Fibroblast of skin of right biceps (primary cell): ENCODE measurements around the gene AMOTL1.
"Not testable (repeated sequence)": the region's sequence is repeated elsewhere in the genome, so short reads cannot be mapped to it uniquely, and the experiment has no call there.

Experiments
- DNase-seq: peaks from one replicate; pipeline ENCODE4 v3.0.0-alpha.2; 2013

Gene AMOTL1

DNA sequence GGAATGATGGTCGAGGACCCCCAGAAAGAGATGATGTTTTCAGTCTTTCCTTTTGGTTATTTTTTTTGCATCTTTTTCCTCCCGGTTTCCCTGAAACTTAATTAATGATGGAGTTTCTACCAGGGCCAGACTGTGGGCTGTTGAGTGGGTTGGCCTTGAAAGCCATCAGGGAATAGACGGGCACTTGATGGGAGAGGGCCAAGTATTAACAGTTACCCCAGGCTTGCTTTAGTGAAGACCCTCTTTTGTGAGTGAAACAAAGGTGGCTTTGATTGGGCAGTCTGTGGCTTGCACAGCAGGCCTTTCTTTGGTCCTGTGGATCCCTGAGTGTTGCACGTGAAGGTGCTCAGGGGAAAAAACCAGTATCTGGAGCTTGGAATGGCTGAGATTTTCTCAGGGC, 56.9 kb downstream of the AMOTL1 start:
- no peak for DNase-seq

DNA sequence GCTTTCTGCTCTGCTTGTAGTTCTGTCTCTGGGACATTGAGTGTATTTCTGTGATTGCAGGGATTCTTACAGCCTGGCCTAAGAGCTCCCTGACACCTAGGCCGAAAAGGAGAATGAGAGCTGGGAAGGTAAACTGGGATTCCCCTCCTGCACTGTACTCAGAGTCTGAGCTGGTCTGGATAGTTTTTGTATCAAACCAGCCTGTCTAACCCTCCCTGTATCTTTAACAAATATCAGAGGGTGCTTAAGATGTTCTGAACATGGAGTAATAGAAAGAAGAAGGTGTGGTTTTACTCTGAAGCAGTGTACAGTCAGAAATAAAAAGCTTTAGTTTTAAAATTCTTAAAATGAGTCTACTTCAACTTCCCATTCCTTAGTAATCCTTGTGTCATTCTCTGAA, 57.3 kb downstream of the AMOTL1 start:
- no peak for DNase-seq

DNA sequence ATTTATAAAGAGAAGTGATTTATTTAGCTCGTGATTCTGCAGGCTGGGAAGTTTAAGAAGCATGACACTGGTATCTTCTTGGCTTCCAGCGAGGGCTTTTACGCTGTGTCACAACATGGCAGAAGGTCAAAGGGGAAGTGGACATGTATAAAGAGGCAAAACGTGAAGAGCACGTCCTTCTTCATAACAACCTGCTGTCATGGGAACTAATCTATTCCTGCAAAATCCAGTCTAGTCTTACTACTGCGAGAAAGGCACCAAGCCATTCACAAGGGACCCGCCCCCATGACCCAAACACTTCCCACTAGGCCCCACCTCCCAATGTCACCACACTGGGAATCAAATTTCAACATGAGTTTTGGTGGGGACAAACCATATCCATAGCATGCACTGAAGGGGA, 58.3 kb downstream of the AMOTL1 start:
- no peak for DNase-seq

DNA sequence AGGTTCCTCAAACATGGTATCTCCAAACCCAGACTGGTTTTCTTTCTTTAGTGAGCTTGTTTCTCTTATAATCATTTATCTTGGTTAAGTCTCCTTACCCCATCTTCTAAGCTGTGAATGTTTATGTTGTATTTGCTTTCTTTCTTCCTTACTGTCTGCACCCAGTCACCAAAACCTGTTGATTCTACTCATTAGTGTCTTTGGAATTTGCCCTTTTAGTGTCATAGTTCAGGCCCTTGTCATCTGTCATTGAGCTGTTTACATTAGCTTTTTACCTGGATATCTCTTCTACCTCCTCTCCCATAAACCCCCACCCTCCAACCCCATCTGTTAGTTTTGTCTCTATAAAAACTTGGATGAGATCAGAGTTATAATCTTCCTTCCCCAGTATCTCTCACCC, 59.9 kb downstream of the AMOTL1 start:
- no peak for DNase-seq

DNA sequence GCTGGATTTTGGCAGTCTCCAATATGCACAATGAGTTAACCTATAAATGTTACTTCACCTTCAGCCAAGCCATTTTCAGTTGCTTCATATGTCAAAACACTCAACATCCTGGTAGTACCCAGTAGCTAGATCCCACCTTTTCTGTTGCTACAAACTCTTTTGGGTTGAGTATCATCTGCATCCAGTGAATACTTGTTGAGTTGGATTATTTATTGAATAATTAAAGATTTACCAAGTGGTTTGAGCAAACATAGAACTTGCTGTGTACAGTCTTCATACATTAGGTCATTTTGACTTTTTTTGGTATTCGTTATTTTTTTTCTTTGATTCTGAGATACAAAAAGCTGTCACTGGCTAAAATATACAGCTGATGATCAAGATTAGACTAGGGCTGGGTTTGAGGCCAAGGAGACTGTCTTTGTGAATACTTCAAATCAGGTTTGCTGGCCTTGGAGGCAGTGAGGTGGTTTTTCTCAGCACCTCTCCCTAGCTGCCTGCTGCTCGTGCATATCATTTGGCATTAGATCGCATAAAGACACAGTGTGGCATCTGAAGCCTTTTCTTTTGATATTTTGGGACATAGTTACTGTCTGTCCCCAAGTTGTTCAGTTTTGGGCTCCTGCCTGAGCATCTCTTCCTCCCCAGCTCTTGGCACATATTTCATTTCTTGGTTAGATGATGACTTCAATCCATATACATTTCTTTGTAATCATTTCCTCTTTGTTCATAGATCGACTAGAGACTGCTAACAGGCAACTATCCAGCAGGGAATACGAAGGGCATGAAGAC, 62.8 kb downstream of the AMOTL1 start:
- peak; percentile 19 for DNase-seq

DNA sequence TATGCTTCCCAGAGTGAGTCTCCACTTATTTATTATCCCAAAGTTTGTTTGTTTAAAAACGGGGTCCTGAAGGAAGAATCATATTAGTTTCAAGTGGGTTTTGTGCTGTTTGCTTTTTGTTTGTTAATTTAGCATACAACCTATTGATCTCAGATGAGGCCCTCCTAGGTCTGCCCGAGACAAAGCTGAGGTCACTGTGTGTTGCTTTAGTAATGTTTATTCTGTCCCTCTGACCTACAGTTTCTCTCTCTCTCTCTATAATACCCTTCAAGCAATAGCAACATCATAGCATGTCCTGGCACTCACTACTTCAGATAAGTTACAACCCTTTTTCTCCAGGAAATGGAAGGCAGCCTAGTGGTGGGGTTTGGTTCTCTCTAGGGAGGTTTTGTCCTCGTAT, 63.4 kb downstream of the AMOTL1 start:
- DNase-seq, result no peak

DNA sequence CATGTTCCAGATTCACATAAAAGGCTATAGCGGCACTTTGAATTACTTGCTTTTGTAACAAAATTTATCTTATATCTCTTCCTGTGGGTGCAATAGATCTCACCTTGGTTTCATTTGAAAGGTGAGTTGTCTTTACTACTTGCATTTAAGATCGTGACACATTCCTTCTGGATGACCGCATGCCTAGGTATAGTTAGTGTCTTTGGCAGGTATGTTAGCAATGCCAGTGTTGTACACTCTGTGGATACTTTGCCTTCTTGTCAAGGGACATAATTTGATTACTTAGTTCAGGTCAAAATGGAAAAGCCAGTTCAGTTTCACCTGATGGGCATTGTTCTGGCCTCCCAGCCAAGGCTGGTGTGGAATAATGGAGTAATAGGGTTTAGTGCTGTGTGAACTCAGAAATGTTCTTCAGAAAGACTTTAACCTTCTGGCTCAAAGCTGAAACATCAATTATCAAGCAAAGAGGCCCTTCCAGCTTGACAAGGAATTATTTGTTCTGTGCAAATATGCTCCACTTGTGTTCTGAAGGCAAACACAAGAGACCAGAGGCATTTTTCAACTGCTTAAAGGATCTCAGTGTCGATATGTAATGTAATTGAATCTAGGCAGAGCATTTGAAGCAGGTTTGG, 64.6 kb downstream of the AMOTL1 start:
- no peak for DNase-seq

DNA sequence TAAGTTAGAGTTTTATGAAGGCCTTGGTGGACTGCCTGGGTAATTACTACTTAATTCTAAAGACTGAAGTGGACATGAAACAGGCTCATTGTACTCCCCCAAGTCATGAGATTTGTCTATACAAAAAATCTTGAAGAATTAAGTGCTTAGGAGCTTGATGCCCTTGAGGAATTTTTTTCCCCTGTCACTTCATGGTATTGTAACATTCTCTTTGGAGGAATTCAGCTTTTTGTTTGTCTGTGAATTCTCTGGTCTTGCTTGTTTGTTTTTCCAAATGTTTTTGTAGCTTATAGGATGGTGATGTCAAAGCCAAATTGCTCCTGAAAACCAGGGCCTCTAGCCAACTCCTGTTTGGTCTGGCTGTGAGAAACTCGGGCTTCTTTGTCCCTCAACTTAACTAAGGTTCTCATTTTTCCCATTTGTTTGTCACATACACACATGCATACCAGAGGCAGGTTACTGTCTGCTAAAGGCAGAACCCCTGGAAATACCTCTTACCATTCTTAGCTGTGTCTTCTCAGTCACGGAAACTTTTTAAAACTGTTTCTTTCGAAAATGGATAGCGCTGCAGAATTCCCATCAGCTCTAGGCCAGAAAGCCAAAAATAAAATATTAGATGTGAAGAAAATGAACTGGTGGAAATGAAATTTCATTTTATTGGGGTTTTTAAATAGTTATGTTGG, 66.9 kb downstream of the AMOTL1 start:
- peak; percentile 9 for DNase-seq

DNA sequence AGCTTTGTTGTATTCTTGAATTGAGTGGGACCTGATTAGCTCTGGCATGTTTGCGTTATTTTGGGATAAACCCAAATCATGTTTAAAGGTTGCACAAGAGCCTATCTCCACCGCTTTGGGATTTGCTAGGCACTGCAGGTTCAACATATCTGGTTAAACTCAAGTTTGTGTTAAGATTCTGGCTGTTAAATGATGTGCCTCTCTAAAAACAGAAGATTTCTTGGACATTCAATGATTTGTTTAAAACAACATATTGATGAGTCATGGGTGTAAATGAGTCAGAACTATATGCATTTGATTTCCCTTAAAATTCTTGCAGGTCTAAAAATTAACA, 67.4 kb downstream of the AMOTL1 start:
- peak; percentile 49 for DNase-seq

DNA sequence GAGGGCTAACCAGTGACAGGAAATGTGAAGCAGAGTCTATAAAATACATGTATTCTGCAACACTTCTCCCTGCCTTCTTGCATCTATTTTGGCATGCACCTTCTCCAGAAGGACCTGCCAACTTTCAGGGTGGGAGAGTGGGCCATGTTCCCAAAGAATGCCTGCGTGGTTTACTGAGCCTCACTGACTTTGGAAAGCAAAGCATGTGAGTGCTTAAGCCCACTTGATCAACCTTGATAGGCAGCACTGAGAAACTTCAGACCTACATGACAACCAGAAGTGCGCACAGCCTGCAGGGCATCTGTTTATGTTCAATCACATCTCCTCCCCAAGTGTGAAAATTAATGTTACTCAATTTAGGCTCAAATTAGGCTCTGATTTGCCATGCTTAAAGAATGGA, 69.2 kb downstream of the AMOTL1 start:
- DNase-seq, result no peak

DNA sequence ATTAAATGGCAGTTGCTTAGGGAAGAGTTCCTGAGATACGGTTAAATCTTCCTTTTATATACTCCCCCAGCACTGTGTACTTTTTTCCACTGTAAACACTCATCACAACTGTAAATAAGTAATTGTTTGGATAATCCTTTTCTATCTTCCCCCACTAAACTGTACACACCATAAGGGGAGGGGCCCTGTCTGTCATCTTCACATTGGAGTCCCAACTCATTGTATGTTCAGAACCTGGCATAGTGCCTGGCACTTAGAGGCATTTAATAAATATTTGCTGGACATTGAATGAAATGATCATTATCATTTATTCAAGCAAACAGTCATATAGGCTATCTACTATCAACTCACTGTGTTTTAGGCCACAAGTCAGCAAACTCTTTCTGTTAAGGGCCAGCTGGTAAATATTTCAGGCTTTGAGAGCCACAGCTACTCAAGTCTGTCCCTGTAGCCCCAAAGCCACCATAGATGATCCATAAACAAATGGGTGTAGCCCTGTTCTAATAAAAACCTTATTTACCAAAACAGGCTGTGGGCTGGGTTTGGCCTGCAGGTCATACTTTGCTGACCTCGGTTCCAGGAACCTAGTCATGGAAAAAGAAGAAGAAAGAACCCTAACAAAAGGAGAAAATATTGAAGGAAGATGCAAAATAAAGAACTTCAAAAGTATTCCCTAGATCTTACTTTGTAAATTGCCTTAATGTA, 70.0 kb downstream of the AMOTL1 start:
- DNase-seq, result no peak

DNA sequence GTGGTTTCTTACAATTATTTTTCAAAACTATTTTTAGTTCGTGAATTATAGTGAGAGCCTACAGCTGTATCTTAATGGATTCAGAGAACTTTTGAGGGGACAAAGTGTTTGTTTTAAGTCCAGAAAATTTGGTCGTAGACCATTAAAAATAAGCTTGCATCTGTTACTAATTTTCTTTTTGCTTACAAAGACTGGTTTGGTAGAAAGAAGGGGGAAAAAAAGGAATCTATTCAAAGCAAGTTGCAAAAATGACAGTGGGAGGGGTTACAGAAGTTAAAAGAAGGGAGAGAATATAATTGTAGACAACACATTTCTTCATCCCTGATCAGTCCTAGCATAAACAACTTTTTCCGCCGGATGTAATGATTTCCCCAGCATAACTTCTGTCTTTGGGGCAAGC, 72.1 kb downstream of the AMOTL1 start:
- peak; percentile 11 for DNase-seq

DNA sequence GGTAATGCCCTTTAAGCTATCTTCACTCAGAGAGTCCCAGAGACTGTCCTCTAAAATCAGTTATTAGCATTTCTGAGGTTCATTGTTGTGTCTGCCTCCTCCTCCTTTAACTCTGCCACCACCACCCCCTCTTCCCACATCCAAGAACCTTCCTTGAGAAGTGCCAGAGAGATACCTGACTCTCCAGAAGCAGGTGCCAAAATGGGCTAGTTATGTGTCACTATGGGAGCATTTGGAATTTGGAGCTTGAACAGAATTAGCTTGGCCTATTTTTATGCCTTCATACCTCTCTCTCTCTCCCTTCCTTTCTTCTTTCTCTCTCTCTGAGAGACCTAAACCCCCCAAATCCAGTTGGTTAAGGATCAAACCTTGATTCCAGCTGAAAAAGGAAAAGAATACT, 75.9 kb downstream of the AMOTL1 start:
- no peak for DNase-seq

DNA sequence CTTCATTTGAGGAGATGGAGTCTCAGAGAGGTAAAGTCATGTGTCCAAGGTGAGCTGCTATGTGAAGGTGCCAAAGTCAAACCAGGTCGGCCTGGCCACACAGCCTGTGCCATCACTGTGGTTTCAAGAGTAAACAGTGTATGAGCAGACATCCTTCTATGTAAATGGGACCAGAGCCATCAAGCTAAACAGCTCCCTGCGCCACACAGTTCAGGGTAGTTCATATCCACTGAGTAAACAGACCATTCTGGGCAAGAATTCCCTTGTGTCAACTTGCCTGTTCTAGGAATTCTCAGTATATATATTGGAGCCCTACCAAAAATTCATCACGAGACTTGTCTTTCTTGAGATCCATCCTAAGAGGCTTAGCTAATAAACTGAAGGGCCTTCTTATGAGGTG, 77.5 kb downstream of the AMOTL1 start:
- peak; percentile 14 for DNase-seq

DNA sequence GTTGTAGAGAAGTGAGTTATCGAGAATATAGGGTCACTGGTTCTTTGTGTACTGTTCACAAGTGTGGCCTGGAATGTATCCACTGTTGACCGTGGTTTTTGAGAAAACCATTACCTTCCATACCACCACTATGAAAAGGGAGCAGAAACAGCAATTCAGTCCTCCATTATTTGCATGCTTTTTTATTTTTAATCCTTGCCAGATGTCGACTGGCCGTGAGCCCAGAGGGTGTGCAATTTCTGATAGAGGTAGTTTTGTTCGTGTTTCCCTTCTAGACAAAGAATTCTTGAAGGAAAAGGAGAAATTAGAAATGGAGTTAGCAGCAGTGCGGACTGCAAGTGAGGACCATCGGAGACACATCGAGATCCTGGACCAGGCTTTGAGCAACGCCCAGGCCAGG, 81.7 kb downstream of the AMOTL1 start:
- DNase-seq, result peak; percentile 45

DNA sequence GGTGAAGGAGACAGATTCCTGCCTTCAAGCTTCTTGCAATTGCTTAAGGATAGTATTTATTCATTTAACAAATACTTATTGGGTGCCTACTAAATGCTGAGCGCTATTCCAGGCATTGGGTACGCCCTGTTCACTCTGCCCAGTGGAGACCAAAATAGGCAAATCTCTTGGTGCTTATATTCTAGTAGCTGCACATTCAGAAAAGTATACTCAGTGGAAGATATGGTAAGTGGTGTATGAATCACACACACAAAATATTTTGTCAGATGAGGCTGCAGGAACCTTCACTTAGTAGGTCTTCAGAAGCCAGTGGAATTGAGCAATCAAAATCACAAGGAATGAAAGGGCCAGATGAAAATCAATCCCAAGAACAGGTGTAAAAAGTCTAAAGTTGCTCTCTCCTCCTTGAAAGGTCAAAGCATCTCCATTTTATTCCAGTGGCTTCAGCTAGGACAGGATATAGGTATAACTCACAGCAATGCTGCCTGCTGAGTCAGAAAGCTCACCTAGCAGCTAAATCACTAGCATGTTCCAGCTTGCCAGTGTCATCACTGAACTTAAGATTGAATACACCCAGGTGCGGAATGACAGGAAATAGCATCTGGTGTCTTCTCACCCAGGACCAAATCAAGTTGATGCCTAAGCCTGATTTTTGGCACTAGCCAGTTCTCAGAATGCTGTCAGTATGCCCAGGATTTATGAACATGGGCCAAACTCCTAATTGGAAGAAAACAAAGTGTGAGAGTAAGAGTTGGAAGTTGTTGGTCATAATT, 83.9 kb downstream of the AMOTL1 start:
- DNase-seq, result no peak

DNA sequence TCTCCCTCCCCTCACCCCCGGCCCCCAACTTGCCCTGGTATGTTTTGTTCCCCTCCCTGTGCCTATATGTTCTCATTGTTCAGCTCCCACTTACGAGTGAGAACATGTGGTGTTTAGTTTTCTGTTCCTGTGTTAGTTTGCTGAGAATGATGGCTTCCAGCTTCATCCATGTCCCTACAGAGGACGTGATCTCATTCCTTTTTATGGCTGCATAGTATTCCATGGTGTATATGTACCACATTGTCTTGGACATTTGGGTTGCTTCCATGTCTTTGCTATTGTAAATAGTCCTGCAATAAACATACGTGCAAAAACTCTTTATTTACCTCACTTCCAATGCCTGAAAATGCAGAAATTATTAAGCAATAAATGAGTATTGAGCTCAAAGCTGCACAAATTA, 85.1 kb downstream of the AMOTL1 start:
- DNase-seq, result not testable (repeated sequence)

DNA sequence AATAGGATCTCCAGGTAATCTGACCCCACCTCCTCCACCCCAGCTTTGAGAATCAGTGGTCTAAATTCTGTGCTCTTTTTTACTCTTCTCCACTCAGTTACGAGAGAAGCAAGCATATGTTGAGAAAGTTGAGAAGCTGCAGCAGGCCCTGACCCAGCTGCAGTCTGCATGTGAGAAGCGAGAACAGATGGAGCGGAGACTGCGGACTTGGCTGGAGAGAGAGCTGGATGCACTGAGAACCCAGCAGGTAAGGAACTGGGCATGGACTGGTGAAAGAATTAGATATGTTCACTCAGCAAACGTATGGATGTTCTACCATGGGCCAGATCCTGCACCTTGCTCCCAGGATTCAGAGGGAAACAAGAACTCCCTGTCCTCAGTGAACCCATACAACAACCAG, 85.7 kb downstream of the AMOTL1 start:
- DNase-seq, result no peak

DNA sequence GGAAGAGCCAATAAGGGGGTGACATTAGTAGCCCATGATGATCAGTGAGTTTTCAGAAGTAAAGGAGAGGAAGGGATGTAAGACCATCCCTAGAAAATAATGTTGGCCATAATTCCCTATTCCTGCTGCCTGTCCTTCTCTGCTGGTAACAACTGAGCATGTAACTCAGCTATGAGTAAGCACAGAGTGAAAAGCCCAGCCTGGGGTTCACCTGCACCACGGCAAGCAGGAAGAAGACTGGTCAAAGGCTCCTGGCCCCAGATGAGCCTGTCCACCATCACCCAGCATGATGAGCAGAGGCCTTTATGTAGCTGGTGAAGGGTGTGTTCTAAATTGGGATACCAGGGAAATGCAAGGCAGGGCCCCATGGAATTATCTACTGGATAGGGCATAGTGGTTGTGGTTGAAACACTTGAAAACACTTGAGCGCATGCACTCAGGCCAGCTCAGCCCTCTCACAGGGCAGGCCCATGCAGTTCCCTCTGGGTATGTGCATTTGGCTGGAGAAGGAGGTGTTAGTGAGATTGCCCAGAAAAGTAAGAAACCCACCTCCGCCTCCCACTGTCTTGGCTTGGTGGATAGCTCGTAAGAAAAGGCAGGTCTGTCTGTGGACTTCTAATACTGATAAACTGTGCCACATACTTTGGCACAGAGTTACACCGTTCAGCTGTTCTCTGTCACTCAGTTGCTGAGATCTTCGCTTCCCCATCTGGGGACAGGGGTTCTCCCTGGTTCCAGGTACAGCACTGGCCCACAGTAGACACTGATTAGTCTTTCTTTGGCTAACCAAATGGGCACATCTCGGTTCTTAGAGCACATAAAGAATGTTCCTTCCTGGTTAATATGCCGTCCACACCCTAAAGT, 86.8 kb downstream of the AMOTL1 start:
- no peak for DNase-seq

DNA sequence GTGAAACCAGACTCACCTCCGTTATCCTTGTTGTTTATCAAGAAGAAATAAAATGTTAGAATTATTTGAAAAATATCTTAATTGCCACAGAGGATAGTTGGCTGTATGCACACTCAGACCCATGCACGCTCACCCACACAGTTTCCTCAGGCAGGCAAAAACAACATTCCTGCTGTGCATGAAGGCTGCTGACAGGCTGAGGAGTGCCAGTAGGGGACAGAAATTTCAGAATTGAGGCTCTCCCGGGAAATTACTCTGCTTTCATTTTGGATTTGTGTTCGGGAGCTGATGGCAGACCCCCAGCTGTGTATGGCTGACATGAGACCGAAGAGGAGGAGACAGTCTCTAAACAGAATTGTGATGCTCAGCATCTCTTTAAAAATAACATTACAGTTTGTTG, 87.5 kb downstream of the AMOTL1 start:
- DNase-seq, result no peak

DNA sequence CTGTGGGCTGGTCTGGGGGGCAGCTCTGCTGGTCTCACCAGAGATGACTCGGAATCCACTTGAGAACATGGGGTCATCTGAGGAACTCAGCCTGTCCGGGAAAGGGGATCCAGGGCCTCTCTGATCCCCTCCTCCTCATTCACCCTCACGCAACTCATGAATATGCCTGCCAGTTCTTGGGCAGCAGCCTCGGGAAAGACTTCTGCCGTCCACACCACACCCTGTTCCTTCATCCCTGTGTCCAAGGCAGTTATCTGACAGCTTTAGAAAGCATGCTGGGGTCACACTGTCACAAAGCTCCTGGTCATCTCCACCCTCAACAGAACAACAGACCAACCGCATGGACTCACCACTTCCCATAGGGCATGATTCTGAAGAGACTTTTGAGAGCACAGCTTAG, 88.3 kb downstream of the AMOTL1 start:
- no peak for DNase-seq

DNA sequence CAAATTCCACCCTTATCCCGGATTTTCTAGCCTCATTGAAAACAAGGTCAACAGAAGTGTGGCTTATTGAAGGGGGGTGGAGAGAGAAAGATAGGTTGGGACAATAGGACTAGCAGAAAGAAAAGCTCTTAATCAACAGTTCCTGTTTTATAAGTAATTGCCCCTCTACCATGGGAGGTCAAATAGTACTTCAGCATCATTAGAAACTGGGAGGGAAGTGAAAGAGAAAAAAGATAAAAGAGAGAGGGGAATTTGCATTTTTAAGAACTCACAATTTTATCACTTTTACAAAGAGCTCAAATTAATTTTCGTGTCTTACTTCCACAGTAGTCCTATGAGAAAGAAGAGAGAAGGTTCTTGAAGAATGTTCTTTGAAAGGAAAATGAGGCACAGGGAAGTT, 89.2 kb downstream of the AMOTL1 start:
- DNase-seq, result no peak
